Stimulated activated CD8-positive, alpha-beta memory T cell treated with anti-CD3 and anti-CD28 coated beads, Interleukin-15, amount 100 ng/mL, for 1 hour (primary cell): ENCODE data around the gene SPTBN4.
A peak's percentile ranks its signal among the peaks of the same experiment; 100 is the strongest.

Source experiments
- DNase-seq: peaks from one replicate; pipeline ENCODE4 v3.0.0-alpha.2; 2020; ENCODE audit warnings: low read depth

SPTBN4 gene

DNA sequence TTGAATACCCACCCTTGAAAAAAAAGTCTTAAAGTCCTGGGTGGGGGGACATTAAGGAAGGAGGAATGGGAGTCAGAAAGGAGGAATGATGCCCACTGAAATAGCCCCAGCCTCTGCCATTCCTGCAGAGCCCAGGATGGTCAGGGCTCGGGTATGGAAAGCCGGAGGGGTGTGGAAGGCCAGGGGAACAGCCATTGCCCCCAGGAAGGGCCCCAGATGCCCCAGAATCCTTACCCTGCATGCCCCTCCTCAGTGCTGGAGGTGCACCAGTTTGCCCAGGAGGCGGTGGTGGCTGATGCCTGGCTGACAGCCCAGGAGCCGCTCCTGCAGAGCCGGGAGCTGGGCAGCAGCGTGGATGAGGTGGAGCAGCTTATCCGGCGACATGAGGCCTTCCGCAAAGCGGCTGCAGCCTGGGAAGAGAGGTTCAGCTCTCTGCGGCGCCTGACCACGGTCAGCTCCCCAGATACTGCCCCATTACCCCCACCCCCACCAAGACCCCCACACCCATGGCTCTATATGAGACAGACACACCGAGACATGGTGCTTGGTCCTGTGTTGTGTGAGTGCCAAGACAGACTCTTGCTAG lies 99.2 kb downstream of the SPTBN4 start:
- no peak for DNase-seq

DNA sequence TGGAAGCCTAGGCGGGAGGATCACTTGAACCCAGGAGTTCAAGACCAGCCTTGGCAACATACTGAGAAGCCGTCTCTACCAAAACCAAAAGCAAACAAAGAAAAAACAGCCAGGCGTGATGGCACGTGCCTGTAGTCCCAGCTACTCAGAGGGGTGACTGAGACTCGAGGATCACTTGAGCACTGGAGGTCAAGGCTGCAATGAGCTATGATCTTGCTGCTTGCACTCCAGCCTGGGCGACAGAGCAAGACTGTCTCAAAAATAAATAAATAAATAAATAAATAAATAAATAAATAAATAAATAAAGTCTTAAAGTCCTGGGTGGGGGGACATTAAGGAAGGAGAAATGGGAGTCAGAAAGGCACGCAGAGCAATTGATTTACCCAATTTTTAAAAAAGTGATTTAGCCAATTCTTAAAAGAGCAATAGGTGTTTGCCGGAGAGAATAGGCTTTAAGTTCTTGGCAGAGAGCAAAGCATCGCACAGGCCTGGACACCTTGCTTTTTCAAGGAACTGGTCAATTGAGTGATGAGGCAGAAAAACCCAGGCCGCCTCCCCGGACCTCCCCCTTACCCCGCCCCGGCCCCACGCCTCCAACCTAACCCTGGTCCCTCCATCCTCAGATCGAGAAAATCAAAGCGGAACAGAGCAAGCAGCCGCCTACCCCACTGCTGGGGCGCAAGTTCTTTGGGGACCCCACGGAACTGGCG lies 100.4 kb downstream of the SPTBN4 start:
- DNase-seq = no peak

DNA sequence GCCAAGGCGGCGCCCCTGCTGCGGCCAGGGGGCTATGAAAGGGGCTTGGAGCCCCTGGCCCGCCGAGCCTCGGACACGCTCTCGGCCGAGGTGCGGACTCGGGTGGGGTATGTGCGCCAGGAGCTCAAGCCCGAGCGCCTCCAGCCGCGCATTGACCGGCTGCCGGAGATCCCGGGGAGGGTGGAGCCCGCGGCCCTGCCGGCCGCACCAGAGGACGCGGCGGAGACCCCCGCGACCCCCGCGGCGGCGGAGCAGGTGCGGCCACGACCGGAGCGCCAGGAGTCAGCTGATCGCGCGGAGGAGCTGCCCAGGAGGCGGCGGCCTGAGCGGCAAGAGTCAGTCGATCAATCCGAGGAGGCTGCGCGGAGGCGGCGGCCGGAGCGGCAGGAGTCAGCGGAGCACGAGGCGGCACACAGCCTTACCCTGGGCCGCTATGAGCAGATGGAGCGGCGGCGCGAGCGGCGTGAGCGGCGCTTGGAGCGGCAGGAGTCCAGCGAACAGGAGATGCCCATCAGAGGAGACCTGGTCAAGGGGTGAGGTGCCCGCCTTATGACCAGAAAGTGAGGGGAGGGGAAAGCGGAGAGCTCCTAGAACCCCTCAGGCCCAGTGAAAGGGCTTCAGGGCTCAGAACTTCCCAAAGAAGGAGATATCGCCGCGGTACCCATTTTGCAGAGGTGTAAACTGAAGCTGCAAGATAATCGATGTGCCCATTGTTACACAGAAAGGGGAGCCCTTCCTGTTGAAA lies 101.1 kb downstream of the SPTBN4 start:
- DNase-seq = no peak

DNA sequence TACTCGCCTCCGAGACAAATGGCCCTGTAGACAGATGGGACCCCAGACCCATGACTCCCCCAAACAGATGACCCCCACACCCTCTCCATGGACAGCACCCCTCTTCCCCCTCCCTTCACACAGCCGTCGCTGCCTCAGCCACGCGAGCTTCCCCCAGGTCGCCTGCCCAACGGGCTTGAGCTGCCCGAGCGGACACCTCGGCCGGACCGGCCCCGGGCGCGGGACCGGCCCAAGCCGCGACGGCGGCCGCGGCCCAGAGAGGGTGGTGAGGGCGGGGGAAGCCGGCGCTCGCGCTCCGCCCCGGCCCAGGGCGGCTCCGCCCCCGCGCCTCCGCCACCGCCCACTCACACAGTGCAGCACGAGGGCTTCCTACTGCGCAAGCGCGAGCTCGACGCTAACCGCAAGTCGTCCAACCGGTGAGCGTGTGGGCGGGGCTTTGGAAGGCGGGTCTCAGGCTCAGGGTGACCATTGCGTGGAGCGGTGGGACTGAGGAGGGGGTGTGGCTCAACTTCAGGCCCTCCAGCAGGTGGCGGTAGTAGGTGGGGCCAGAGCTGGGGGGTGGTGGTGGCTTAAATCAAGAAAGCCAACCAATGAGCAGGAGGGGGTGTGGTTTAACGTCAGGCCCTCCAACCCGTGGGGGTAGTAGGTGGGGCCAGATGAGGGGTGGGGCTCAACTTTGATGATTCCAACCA lies 103.7 kb downstream of the SPTBN4 start:
- peak; percentile 81 for DNase-seq

DNA sequence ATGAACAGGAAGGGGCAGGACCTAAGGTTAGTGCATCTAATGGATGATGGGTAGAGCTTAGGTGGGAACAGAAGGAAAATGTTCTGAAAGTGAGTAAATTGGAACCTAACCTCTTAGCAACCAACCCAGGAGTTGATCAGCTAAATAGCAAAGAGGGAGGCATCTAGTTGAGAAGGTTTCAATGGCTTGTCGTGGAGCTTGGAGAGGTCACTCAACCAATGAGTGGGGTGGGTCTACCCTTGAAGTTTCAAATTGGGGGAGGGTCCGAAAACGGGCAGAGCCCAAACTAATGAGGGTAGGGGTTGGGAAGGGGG lies 104.2 kb downstream of the SPTBN4 start:
- DNase-seq = no peak

DNA sequence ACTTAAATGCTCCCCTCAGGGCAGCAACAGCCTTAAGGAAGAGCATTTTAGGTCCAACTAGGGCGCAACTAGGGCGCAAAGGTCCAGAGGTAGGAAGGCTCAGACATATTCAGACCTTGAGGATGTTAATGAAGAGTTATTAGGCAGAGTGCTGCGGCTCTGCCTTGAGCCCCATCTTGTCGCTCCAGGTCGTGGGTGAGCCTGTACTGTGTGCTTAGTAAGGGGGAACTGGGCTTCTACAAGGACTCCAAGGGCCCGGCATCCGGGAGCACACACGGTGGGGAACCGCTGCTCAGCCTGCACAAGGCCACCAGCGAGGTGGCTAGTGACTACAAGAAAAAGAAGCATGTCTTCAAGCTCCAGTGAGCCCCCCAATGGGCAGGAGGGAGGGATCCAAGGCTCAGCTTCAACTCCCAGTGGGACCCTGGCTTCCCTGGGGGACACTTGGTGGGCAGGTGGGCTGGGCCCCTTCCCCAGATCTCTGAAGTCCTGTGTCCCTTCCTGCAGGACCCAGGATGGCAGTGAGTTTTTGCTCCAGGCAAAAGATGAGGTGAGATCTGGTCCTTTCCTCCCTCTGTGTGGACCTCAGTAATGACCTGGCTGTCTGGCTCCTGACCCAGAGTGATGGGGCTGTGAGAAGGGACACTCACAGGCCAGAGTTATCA lies 105.2 kb downstream of the SPTBN4 start:
- DNase-seq = no peak

DNA sequence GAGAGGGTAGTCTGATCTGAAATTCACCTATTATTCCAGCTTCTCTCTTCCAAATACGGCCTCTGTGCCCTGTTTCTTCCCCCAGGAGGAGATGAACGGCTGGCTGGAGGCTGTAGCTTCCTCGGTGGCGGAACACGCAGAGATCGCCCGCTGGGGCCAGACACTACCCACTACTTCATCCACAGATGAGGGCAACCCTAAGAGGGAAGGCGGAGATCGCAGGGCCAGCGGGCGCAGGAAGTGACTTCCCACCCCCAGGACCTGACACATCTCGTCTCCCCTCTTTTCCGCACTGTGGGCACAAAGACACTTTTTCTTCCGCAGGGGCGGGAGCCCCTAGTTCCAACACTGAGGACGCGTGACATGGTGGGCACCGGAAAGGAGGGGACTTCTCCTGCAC lies 108.5 kb downstream of the SPTBN4 start:
- no peak for DNase-seq

DNA sequence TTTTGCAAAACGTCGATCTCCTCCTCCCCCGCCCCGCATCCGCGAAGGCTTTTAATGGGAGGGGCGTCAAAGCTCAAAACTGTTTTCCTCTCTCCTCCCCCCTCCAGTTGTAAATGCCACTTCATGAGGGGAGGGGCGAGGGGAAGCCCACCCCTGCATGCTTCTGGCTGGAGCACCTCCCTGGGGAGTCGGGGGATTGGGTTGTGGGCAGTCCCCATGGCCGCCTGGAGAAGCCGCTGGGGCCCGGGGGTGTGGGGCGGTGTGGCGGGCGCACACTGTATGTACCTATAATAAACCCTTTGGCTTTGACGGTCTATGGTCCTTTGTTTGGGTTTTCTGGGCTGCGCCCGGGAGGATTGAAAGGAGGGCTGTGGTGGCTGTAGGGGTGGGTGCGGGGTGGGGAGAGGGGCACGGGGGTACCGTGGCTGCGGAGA lies 109.4 kb downstream of the SPTBN4 start:
- no peak for DNase-seq

DNA sequence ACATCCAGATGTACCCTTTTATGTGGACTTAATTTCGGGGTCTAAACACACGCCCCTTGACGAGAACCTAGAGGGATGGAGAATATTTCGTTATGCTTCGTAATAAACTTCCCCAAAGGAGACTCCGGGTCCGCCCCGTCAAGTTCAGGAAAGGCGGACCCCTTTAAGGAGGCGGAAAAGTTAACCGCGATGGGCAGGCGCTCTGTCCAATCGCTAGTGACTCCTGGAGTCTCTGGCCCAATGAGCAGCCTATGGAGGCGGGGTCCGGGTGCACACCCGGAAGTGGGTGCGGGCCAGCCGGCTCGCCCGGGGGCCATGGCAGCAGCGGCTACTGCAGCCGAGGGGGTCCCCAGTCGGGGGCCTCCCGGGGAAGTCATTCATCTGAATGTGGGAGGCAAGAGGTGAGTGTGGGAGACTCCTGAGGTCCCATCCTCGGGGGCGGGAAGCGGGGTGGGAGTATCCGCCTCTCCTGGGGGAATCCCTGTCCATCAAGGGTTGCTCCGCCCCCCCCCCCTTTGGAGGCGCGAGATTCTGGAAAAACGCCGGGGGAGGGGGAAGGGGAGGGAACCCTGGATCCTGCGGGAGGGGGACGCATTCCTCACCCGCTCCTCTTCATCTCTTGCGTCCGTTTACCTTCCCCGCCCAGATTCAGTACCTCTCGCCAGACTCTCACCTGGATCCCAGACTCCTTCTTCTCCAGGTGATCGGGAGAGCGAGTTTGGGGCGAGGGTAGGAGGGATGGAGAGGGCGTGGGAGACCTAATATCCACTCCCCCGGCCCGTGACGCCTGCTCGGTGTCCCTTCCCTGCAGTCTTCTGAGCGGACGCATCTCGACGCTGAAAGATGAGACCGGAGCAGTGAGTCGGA lies 110.0 kb downstream of the SPTBN4 start, which contains the start of gene SHKBP1:
SHKBP1 (plus strand) TSS at position 289 of the 867 bp plus-strand sequence; CDS start at position 316, 27 bp downstream.
- DNase-seq = peak; percentile 88

DNA sequence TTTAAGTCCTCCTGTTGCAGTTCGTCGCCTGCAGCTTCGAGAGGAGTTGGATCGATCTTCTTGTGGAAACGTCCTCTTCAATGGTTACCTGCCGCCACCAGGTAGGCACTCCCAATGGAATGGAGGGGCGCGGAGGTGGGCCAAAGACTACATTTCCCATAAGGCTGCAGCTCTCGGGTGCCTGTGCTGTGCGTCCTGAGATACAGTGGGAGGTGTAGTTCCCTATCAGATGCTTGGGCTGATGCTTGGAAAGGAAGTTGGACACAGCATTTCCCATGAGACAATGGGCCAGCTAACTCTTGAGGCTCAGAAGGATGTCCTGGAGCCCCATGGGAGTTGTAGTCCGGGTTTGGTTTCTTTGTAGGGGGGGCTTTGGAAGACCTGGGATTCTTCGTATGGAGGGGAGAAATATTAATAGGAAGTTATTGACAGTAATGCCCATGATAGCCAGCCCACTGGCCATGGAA lies 111.7 kb downstream of the SPTBN4 start:
- DNase-seq = no peak

DNA sequence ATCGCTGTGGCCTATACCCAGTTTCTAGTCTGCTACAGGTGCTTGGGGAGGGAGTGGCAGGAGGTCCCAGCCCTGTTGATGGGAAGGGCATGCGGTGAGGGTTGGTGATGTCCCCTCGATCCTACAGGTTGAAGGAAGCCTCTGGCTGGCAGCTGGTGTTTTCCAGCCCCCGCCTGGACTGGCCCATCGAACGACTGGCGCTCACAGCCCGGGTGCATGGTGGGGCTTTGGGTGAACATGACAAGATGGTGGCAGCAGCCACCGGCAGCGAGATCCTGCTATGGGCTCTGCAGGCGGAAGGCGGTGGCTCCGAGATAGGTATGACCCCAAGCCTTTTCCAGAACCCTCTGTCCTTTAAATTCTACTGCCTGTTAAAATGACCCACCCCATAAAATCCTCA lies 113.8 kb downstream of the SPTBN4 start:
- DNase-seq = no peak

DNA sequence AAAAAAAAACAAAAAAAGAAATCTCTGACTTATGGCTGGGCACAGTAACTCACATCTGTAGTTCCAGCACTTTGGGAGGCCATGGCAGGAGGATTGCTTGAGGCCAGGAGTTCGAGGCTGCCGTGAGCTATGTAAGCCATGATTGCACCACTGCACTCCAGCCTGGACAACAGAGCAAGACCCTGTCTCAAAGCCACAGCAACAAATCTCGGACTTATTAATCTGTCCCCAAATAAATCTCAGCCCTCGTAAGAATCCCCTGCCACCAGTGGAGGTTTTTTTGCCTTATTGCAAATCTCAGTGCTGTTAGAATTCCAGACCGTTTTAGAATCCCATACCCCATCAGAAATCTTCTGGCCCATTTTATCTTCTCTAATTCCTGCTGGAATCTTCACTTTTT lies 114.7 kb downstream of the SPTBN4 start:
- no peak for DNase-seq

DNA sequence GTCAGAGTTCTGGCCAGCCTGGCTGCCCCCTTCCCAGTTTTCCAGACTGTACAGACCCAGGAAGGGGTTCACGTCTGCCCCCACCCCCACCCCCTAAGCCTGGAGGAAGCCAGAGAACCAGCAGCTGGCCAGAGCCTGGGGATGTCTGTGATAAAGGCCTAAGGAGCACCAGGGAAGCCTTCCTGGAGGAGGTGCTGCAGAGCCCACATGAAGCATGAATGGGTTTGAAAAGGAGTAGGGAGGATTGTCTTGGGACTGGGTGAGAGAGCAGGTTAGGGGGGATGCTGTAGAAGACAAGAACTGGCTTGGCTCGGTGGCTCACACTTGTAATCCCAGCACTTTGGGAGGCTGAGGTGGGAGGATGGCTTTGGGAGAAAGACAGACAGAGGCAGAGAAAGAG lies 115.7 kb downstream of the SPTBN4 start:
- DNase-seq = no peak

DNA sequence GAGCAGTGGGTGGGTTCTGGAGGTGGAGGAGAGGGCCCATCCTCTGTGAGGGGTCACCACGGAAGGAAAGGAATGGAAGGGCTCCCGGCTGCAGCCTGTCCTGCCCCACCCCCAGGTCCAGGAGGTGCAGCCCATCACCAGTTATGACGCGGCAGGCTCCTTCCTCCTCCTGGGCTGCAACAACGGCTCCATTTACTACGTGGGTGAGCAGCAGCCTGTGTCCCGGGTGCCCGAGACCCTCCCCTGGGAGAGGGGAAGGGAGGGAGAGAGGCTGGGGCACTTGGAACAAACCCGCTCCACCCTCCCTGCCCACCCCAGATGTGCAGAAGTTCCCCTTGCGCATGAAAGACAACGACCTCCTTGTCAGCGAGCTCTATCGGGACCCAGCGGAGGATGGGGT lies 116.5 kb downstream of the SPTBN4 start:
- no peak for DNase-seq

DNA sequence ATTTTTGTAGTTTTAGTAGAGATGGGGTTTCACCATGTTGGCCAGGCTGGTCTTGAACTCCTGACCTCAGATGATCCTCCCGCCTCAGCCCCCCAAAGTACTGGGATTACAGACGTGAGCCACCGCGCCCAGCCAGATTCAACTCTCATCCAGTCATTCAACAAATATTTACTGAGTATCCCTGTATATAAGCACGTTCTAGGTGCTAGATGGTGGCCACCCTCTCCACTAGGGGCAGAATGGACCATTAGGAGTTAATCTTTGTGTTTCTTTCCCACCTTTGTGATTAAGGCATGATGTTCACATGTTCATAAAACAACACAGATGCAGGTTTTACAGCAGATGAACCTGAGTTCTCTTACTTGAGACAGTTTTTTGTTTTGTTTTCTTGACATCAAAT lies 117.2 kb downstream of the SPTBN4 start:
- DNase-seq = no peak

DNA sequence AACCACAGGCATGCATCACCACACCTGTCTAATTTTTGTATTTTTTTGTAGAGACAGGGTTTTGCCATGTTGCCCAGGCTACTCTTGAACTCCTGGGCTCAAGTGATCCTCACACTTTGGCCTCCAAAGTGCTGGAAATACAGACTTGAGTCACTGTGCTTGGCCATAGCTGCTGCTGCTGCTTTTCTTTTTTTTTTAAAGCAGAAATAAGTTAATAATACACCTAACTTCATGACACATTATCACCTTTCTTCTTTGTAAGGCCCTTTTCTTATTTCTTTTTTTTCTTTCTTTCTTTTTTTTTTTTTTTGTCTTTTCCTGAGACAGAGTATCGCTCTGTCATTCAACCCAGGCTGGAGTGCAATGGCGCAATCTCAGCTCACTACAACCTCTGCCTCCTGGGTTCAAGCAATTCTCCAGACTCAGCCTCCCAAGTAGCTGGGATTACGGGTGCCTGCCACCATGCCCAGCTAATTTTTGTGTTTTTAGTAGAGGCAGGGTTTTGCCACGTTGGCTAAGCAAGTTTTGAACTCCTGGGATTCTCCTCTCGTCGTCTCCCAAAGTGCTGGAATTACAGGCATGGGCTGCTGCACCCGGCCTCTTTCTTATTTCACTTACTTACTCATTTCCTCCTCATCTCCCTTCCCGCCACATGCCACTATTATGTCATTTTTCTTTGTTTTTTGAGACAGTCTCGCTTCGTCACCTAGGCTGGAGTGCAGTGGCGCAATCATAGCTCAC lies 118.6 kb downstream of the SPTBN4 start:
- no peak for DNase-seq

DNA sequence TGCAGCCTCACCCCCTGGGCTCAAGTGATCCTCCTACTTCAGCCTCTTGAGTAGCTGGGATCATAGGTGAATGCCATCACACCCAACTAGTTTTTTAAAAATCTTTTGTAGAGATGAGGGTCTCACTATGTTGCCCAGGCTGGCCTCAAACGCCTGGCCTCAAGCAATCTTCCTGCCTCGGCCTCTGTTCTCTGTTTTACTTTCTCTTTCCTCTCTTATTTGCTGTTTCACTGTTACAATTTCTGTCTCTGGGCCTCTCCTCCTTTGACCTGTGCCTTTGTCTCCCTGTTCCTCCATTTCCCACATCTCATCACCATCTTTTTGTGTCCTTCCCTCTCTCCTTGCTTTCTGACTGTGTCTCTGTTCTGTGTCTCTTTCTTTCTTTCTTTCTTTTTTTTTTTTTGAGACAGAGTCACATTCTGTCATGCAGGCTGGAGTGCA lies 119.2 kb downstream of the SPTBN4 start:
- DNase-seq = no peak

DNA sequence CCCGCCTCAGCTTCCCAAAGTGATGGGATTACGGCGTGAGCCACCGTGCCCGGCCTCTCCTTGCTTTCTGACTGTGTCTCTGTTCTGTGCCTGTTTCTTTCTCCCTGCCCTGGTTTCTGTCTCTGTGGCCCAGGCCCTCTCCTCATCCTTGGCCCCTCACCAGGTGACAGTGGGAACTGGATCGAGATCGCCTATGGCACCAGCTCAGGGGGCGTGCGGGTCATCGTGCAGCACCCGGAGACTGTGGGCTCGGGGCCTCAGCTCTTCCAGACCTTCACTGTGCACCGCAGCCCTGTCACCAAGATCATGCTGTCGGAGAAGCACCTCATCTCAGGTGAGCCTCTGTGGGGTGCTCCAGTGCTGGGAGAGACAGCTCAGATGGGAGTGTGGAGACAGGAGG lies 119.8 kb downstream of the SPTBN4 start:
- DNase-seq = no peak

DNA sequence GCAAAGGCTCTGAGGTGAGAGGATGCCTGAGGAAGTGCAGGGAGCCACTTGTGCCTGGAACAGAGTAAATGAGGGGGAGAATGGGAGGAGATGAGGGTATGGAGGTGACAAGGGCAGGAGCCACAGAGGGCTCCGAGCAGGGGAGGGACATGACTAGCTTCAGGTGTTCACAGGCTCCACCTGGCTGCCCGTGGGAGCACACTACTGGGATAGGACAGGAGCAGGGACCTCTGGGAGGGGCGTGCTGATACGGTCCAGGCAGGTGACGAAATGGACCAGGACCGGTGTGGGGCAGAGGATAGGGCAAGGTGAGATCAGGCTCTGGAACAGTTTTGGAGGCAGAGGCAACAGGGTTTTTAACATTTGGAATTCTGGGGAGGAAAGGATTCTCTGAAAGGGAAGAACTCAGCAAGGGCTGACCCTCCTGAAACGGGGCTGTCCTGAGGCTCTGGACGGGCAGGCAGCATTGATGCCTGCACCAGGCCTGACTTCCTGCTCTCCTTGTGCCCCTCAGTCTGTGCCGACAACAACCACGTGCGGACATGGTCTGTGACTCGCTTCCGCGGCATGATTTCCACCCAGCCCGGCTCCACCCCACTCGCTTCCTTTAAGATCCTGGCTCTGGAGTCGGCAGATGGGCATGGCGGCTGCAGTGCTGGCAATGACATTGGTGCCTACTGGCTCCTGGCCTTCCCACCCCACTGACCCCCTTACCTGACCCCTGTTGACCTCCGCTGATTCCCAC lies 121.5 kb downstream of the SPTBN4 start:
- no peak for DNase-seq
